GM19455 (cell line): ENCODE data around the gene FRS2.

Experiments used
- ATAC-seq: cut with Tn5 transposase; IDR thresholded peaks from one replicate; pipeline ENCODE4 v1.9.1; 2021; ENCODE audit not compliant: unreplicated experiment

Gene FRS2

GRCh38 chr12:69459477-69459876 lies 10.7 kb upstream of the FRS2 start:
- ATAC-seq = no peak

GRCh38 chr12:69464428-69464827 lies 5.8 kb upstream of the FRS2 start:
- ATAC-seq = no peak

GRCh38 chr12:69466867-69467266 lies 3.3 kb upstream of the FRS2 start:
- no peak for ATAC-seq

GRCh38 chr12:69467366-69467765 lies 2.8 kb upstream of the FRS2 start:
- no peak for ATAC-seq

- ATAC-seq = no peak
These were observed 1.8 kb upstream of the FRS2 start for GRCh38 chr12:69468237-69469026.

- no peak for ATAC-seq
These were observed 367 bp upstream of the FRS2 start for GRCh38 chr12:69469854-69470188.

- no peak for ATAC-seq
These were observed 865 bp downstream of the FRS2 start for GRCh38 chr12:69471076-69471430.

GRCh38 chr12:69471667-69472385 lies 1.6 kb downstream of the FRS2 start:
- no peak for ATAC-seq

- ATAC-seq = no peak
These were observed 3.1 kb downstream of the FRS2 start for GRCh38 chr12:69473262-69473661.

GRCh38 chr12:69474456-69474855 lies 4.3 kb downstream of the FRS2 start:
- ATAC-seq = no peak

- ATAC-seq = no peak
These were observed 5.2 kb downstream of the FRS2 start for GRCh38 chr12:69475237-69475975.

- no peak for ATAC-seq
These were observed 6.3 kb downstream of the FRS2 start for GRCh38 chr12:69476276-69477017.

GRCh38 chr12:69479675-69480074 lies 9.5 kb downstream of the FRS2 start:
- ATAC-seq = no peak

GRCh38 chr12:69480698-69481097 lies 10.5 kb downstream of the FRS2 start:
- ATAC-seq = no peak

GRCh38 chr12:69481133-69481532 lies 10.9 kb downstream of the FRS2 start:
- no peak for ATAC-seq

GRCh38 chr12:69483700-69484099 lies 13.5 kb downstream of the FRS2 start:
- ATAC-seq = no peak

- no peak for ATAC-seq
These were observed 14.2 kb downstream of the FRS2 start for GRCh38 chr12:69484428-69484827.

GRCh38 chr12:69490920-69491643 lies 20.9 kb downstream of the FRS2 start:
- ATAC-seq = no peak

- ATAC-seq = no peak
These were observed 22.6 kb downstream of the FRS2 start for GRCh38 chr12:69492739-69493138.

- ATAC-seq = no peak
These were observed 24.9 kb downstream of the FRS2 start for GRCh38 chr12:69495071-69495470.
